Stimulated activated CD4-positive, alpha-beta T cell treated with anti-CD3 and anti-CD28 coated beads, Interleukin-15, amount 100 ng/mL, for 1 hour (primary cell): ENCODE data around the gene ARF6.
"Not testable (repeated sequence)": the region's sequence is repeated elsewhere in the genome, so short reads cannot be mapped to it uniquely, and the experiment has no call there.

Source experiments
- DNase-seq, 2 donors: peaks; one replicate each; pipeline ENCODE4 v3.0.0-alpha.2; 2020; ENCODE audit warnings: low read depth in 1 of 2, low spot score in 1 of 2

The ARF6 gene

GRCh38 chr14:49892636-49893308 is at the start of gene ARF6:
Gene ARF6, plus strand, starts transcription at chr14:49893082. Its CDS starts 655 bp downstream, at chr14:49893737.
- peak; percentile 89 to 95 for DNase-seq

GRCh38 chr14:49849213-49849847 is 43.6 kb upstream of the ARF6 start:
- no peak for DNase-seq

- DNase-seq, result no peak
Observed at GRCh38 chr14:49851813-49852212, 41.1 kb upstream of the ARF6 start.

GRCh38 chr14:49852301-49853157 is 40.4 kb upstream of the ARF6 start, which contains the start of gene NEMF:
Gene NEMF, minus strand, starts transcription at chr14:49852788. Its CDS starts 35 bp downstream, at chr14:49852753.
- DNase-seq, result peak; percentile 61 to 67

- DNase-seq, result no peak
Observed at GRCh38 chr14:49853158-49853477, 39.8 kb upstream of the ARF6 start.

- DNase-seq, result peak; percentile 44 to 45
Observed at GRCh38 chr14:49853572-49854375, 39.1 kb upstream of the ARF6 start.

- DNase-seq, result no peak
Observed at GRCh38 chr14:49857427-49858003, 35.4 kb upstream of the ARF6 start.

GRCh38 chr14:49858383-49858782 is 34.5 kb upstream of the ARF6 start:
- no peak for DNase-seq

GRCh38 chr14:49860988-49861698 is 31.7 kb upstream of the ARF6 start:
- DNase-seq, result no peak

GRCh38 chr14:49861699-49862088 is 31.2 kb upstream of the ARF6 start:
- DNase-seq, result peak; percentile 31 to 33

GRCh38 chr14:49862089-49862673 is 30.7 kb upstream of the ARF6 start:
- peak; percentile 68 to 74 for DNase-seq

GRCh38 chr14:49863487-49864281 is 29.2 kb upstream of the ARF6 start:
- no peak for DNase-seq

- DNase-seq, result peak; percentile 52 to 77
Observed at GRCh38 chr14:49865431-49865859, 27.4 kb upstream of the ARF6 start.

- DNase-seq, result peak; percentile 96 to 98
Observed at GRCh38 chr14:49867831-49868719, 24.8 kb upstream of the ARF6 start.

- no peak for DNase-seq
Observed at GRCh38 chr14:49868720-49869114, 24.2 kb upstream of the ARF6 start.

- DNase-seq, result no peak
Observed at GRCh38 chr14:49870908-49871307, 22.0 kb upstream of the ARF6 start.

GRCh38 chr14:49873548-49873947 is 19.3 kb upstream of the ARF6 start:
- DNase-seq, result not testable (repeated sequence)

- no peak for DNase-seq
Observed at GRCh38 chr14:49875640-49876198, 17.2 kb upstream of the ARF6 start.
